GM12878 (cell line): ENCODE measurements around the gene PSMD3. TPM values are rescaled to one million over a fixed set of nuclear protein-coding genes. Genes with fewer than 3 reads are reported as not detected.
A peak's percentile ranks its signal among the peaks of the same experiment; 100 is the strongest.

ENCODE experiments used
- CEBPZ ChIP-seq: fragments of 150-350 bp; IDR thresholded peaks from 2 replicates; pipeline ENCODE4 v1.6.1; 2016; ENCODE audit warnings: low read depth, low read length
- CHD4 ChIP-seq: fragments of 200-600 bp; sonication (generic); IDR thresholded peaks from 2 replicates; pipeline ENCODE4 v1.6.1; 2016; ENCODE audit warnings: mild to moderate bottlenecking
- CTCF ChIP-seq, 3 experiments: IDR thresholded peaks in 2 of 3; conservative IDR thresholded peaks in 1 of 3; 2 replicates each; pipeline ENCODE4 v1.5.1; 2011; ENCODE audit warnings: low read depth in 3 of 3, low read length in 3 of 3, mild to moderate bottlenecking in 3 of 3, control low read depth in 2 of 3, moderate library complexity in 2 of 3, inconsistent platforms in 1 of 3, mixed read lengths in 1 of 3; ENCODE audit not compliant: control insufficient read depth in 2 of 3, insufficient read depth in 1 of 3; ENCODE audit errors: extremely low read depth in 1 of 3
- EP300 ChIP-seq, 2 experiments: fragments of 150-350 bp in 1 of 2; IDR thresholded peaks; 2 replicates each; pipeline ENCODE4 v1.6.1; 2011 to 2012; ENCODE audit warnings: low read depth in 2 of 2, low read length in 2 of 2, borderline replicate concordance in 1 of 2, improper control_type of control experiment in 1 of 2, inconsistent platforms in 1 of 2; ENCODE audit not compliant: control insufficient read depth in 1 of 2
- ESRRA ChIP-seq: IDR thresholded peaks from 2 replicates; pipeline ENCODE4 v1.6.1; 2012; ENCODE audit warnings: mild to moderate bottlenecking, low read length, improper control_type of control experiment
- GABPA ChIP-seq: IDR thresholded peaks from 2 replicates; pipeline ENCODE4 v1.6.1; 2014; ENCODE audit warnings: antibody characterized with exemption, low read depth, mild to moderate bottlenecking, inconsistent platforms
- GATAD2B ChIP-seq: fragments of 450-650 bp; conservative IDR thresholded peaks from 2 replicates; pipeline ENCODE4 v1.6.1; 2017; ENCODE audit warnings: low read depth, mild to moderate bottlenecking, moderate library complexity
- HCFC1 ChIP-seq: fragments of 150-350 bp; IDR thresholded peaks from 2 replicates; pipeline ENCODE4 v1.6.1; 2014; ENCODE audit warnings: low read length
- IRF4 ChIP-seq: IDR thresholded peaks from 2 replicates; pipeline ENCODE4 v1.6.1; 2011; ENCODE audit warnings: low read depth, low read length
- MTA2 ChIP-seq: fragments of 450-650 bp; IDR thresholded peaks from 2 replicates; pipeline ENCODE4 v1.6.1; 2016; ENCODE audit warnings: low read depth, mild to moderate bottlenecking, moderate library complexity
- NR2C1 ChIP-seq: fragments of 450-650 bp; IDR thresholded peaks from 2 replicates; pipeline ENCODE4 v1.6.1; 2017; ENCODE audit warnings: antibody characterized with exemption, mild to moderate bottlenecking, moderate library complexity
- POLR2AphosphoS2 ChIP-seq: IDR thresholded peaks from 2 replicates; pipeline ENCODE4 v1.6.1; 2011; ENCODE audit warnings: low read depth, mild to moderate bottlenecking, low read length, improper control_type of control experiment, moderate library complexity
- POU2F2 ChIP-seq: IDR thresholded peaks from 3 replicates; pipeline ENCODE4 v1.6.1; 2011; ENCODE audit warnings: low read depth, mild to moderate bottlenecking, low read length, borderline replicate concordance
- RAD51 ChIP-seq: fragments of 450-650 bp; IDR thresholded peaks from 2 replicates; pipeline ENCODE4 v1.6.1; 2016; ENCODE audit warnings: moderate library complexity, mild to moderate bottlenecking, inconsistent platforms
- RELA ChIP-seq: fragments of 450-650 bp; IDR thresholded peaks from 2 replicates; pipeline ENCODE4 v1.8.0; 2014; ENCODE audit warnings: borderline replicate concordance; ENCODE audit not compliant: partially characterized antibody
- SIX5 ChIP-seq: IDR thresholded peaks from 2 replicates; pipeline ENCODE4 v1.6.1; 2011; ENCODE audit warnings: mild to moderate bottlenecking, low read depth, low read length, moderate library complexity; ENCODE audit not compliant: severe bottlenecking
- SMAD1 ChIP-seq: fragments of 450-650 bp; IDR thresholded peaks from 2 replicates; pipeline ENCODE4 v1.6.1; 2018; ENCODE audit warnings: mild to moderate bottlenecking, low read depth; ENCODE audit not compliant: partially characterized antibody
- SRF ChIP-seq, 2 experiments: IDR thresholded peaks; 2 replicates each; pipeline ENCODE4 v1.6.1; 2011; ENCODE audit warnings: low read depth in 2 of 2, low read length in 2 of 2, mild to moderate bottlenecking in 1 of 2, moderate library complexity in 1 of 2
- SUPT20H ChIP-seq: IDR thresholded peaks from 2 replicates; pipeline ENCODE4 v1.6.1; 2011; ENCODE audit warnings: low read depth, mild to moderate bottlenecking, low read length, moderate library complexity, borderline replicate concordance; ENCODE audit not compliant: control insufficient read depth
- ZBTB4 ChIP-seq: fragments of 450-650 bp; formaldehyde crosslinking; IDR thresholded peaks from 2 replicates; pipeline ENCODE4 v1.4.0; 2022; ENCODE audit warnings: mild to moderate bottlenecking, moderate library complexity
- polyA plus RNA-seq, 11 experiments: library from polyadenylated mRNA; depleted of rRNA in 4 of 11; unstranded in 6 of 11; stranded (reverse) in 5 of 11; fragments of >200 nt; fragmentation: Nextera tagmentation in 4 of 11; fragmentation: Illumina TruSeq in 1 of 11; extraction: Ambion mirVana in 4 of 11; extraction: Trizol in 1 of 11; gene quantifications; 1 replicate in 1 of 11; 2 replicates in 10 of 11; pipeline versions ENCODE4 v1.2.1 to v1.2.3, GENCODE V29; 2011 to 2016; ENCODE audit warnings: inconsistent platforms in 2 of 11, missing spikeins in 2 of 11, low read depth in 1 of 11
- total RNA-seq, 4 experiments: library from RNA; depleted of rRNA in 3 of 4; stranded (reverse); fragments of >200 nt in 3 of 4; fragmentation: Illumina TruSeq in 1 of 4; extraction: Trizol in 1 of 4; gene quantifications; 2 replicates each; pipeline versions ENCODE4 v1.2.1 to v1.2.3, GENCODE V29; 2013 to 2021

Gene PSMD3
- total and polyA plus RNA-seq, 10 of the 15 experiments (the other 5 are each of a cell fraction or from before 2014, with no cell fraction given), result 2.2 to 192 (median 129) TPM

DNA sequence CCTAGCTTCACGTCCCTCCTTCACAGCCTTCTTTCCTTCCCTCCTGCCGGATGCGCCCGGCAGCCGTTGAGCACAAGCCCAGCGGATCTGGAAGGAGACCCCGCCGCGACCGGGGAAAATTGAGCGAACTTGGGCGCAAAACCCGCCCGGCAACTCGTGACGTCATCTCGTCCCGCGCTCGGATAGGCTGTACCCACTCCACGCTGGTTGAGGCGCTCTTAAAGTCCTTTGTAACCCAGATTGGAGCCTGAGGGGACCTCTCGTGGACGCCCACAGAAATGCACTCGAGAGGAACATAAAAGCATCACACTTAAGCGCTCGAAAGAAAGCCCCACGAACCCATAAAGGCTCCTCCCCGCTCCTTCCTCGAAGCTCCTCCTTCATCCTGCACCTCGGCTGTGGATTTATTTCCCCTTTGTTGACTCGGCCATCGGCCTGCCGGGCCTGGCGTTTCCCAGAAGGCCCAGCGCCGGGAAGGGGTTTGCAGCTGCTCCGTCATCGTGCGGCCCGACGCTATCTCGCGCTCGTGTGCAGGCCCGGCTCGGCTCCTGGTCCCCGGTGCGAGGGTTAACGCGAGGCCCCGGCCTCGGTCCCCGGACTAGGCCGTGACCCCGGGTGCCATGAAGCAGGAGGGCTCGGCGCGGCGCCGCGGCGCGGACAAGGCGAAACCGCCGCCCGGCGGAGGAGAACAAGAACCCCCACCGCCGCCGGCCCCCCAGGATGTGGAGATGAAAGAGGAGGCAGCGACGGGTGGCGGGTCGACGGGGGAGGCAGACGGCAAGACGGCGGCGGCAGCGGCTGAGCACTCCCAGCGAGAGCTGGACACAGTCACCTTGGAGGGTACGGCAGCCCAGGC is at the start of gene PSMD3 (continued):
- TF ChIP-seq MTA2, result no peak; the same call in 1 of the 2 replicates
- TF ChIP-seq GATAD2B, result peak; percentile 98
- peak; percentile 99 for TF ChIP-seq POLR2AphosphoS2
- TF ChIP-seq CEBPZ, result peak; percentile 84
- no peak for TF ChIP-seq CHD4
- TF ChIP-seq IRF4, result peak; percentile 34; the same call in 1 of the 2 replicates
- no peak for TF ChIP-seq ZBTB4
- peak; percentile 91 for TF ChIP-seq HCFC1
- peak; percentile 91 for TF ChIP-seq RAD51
- TF ChIP-seq SRF (IDR thresholded peaks at IDR 0.05; ENCODE audit: low read depth in 2 of 2, low read length in 2 of 2), result peak; percentile 96 to 100
- peak; percentile 71 for TF ChIP-seq SIX5
- peak; percentile 80 to 97 (median 92) for TF ChIP-seq CTCF (IDR thresholded peaks at IDR 0.05 in 2 of 3, conservative IDR thresholded peaks at IDR 0.05 in 1 of 3; ENCODE audit: control insufficient read depth in 2 of 3, extremely low read depth in 1 of 3, insufficient read depth in 1 of 3, low read depth in 3 of 3, low read length in 3 of 3)
- TF ChIP-seq ESRRA, result no peak
- peak; percentile 71 for TF ChIP-seq NR2C1
- no peak for TF ChIP-seq SUPT20H
- no peak; the same call in 1 of the 2 replicates for TF ChIP-seq GABPA
- peak; percentile 86 for TF ChIP-seq RELA
- peak; percentile 73; the same call in 2 of the 3 replicates for TF ChIP-seq POU2F2
- peak; percentile 21 to 44; a peak in 1 of 4 replicates for TF ChIP-seq EP300 (IDR thresholded peaks at IDR 0.05; ENCODE audit: borderline replicate concordance in 1 of 2, control insufficient read depth in 1 of 2, low read depth in 2 of 2, low read length in 2 of 2)
- no peak for TF ChIP-seq SMAD1
